GM21786 (cell line): ENCODE results near the gene JAM3.

ENCODE experiments used
- ATAC-seq: cut with Tn5 transposase; IDR thresholded peaks from one replicate; pipeline ENCODE4 v1.9.1; 2021; ENCODE audit not compliant: unreplicated experiment

The JAM3 gene

GRCh38 chr11:134068829-134069425 is at the start of gene JAM3:
Gene JAM3, plus strand, starts transcription at chr11:134069072. Its CDS starts 12 bp downstream, at chr11:134069084.
- ATAC-seq: peak; percentile 56

- ATAC-seq: no peak
These were observed 49.4 kb upstream of the JAM3 start for GRCh38 chr11:134019500-134019899.

GRCh38 chr11:134020598-134020997 is 48.3 kb upstream of the JAM3 start:
- ATAC-seq: no peak

- no peak for ATAC-seq
These were observed 47.5 kb upstream of the JAM3 start for GRCh38 chr11:134021326-134021725.

- no peak for ATAC-seq
These were observed 46.1 kb upstream of the JAM3 start for GRCh38 chr11:134022748-134023147.

- ATAC-seq: no peak
These were observed 44.3 kb upstream of the JAM3 start for GRCh38 chr11:134024420-134025081.

- ATAC-seq: no peak
These were observed 43.8 kb upstream of the JAM3 start for GRCh38 chr11:134025082-134025429.

- ATAC-seq: no peak
These were observed 42.1 kb upstream of the JAM3 start for GRCh38 chr11:134026655-134027343.

GRCh38 chr11:134027671-134028070 is 41.2 kb upstream of the JAM3 start:
- no peak for ATAC-seq

- no peak for ATAC-seq
These were observed 40.4 kb upstream of the JAM3 start for GRCh38 chr11:134028368-134028920.

GRCh38 chr11:134030853-134031252 is 38.0 kb upstream of the JAM3 start:
- no peak for ATAC-seq

GRCh38 chr11:134032043-134032442 is 36.8 kb upstream of the JAM3 start:
- ATAC-seq: no peak

GRCh38 chr11:134032501-134033091 is 36.3 kb upstream of the JAM3 start:
- no peak for ATAC-seq

GRCh38 chr11:134033276-134033675 is 35.6 kb upstream of the JAM3 start:
- no peak for ATAC-seq

GRCh38 chr11:134033696-134034491 is 35.0 kb upstream of the JAM3 start:
- peak; percentile 57 for ATAC-seq

GRCh38 chr11:134034496-134035381 is 34.1 kb upstream of the JAM3 start:
- ATAC-seq: no peak

- ATAC-seq: no peak
These were observed 32.3 kb upstream of the JAM3 start for GRCh38 chr11:134036492-134037045.

GRCh38 chr11:134037046-134037908 is 31.6 kb upstream of the JAM3 start:
- ATAC-seq: peak; percentile 66
